SK-N-SH (cell line): ENCODE results near the gene KLHL5. TPM values are rescaled to one million over a fixed set of nuclear protein-coding genes. Genes with fewer than 3 reads are reported as not detected.

Experiments used
- CTCF ChIA-PET: fragments of 300-600, 350-600 bp; formaldehyde crosslinking; extraction: SDS; loops from one replicate; lab custom pipeline; 2021; lab: Yijun Ruan, JAX
- POLR2A ChIA-PET: fragments of 350-600 bp; sonication (Branson Sonifier 250); formaldehyde crosslinking; extraction: SDS; loops from one replicate; lab custom pipeline; 2020; ENCODE audit warnings: antibody characterized with exemption, inconsistent platforms; lab: Yijun Ruan, JAX
- DNase-seq: peaks from one replicate; pipeline ENCODE4 v3.0.0; 2012
- H2AFZ ChIP-seq: fragments of 200-600 bp; sonication (generic); 2 replicates; pipeline ENCODE4 v1.8.1; 2016; ENCODE audit warnings: antibody characterized with exemption, mild to moderate bottlenecking, low read depth
- H3F3A ChIP-seq: fragments of 200-600 bp; sonication (generic); replicated peaks from 2 replicates; pipeline ENCODE3; 2016; ENCODE audit warnings: antibody characterized with exemption, mild to moderate bottlenecking; ENCODE audit not compliant: insufficient read depth
- H3K27ac ChIP-seq, 2 experiments: fragments of 200-500 bp in 1 of 2; fragments of 200-600 bp in 1 of 2; sonication (Bioruptor generic) in 1 of 2; sonication (generic), shearing (Covaris generic) in 1 of 2; 2 replicates each; pipeline versions ENCODE4 v1.5.1 to v1.6.1; 2014 to 2016; ENCODE audit warnings: low read depth in 2 of 2, inconsistent platforms in 1 of 2, low read length in 1 of 2, mild to moderate bottlenecking in 1 of 2, mixed read lengths in 1 of 2
- H3K27me3 ChIP-seq: fragments of 200-600 bp; sonication (generic), shearing (Covaris generic); 2 replicates; pipeline ENCODE4 v1.6.1; 2016; ENCODE audit warnings: mixed run types; ENCODE audit not compliant: insufficient read depth
- H3K36me3 ChIP-seq, 2 experiments: fragments of 200-500 bp in 1 of 2; fragments of 200-600 bp in 1 of 2; sonication (Bioruptor generic) in 1 of 2; sonication (generic) in 1 of 2; replicated peaks in 1 of 2; 2 replicates each; pipeline versions ENCODE3 to v1.5.1; 2014 to 2016; ENCODE audit warnings: low read length in 1 of 2, mild to moderate bottlenecking in 1 of 2; ENCODE audit not compliant: insufficient read depth in 2 of 2, control insufficient read depth in 1 of 2
- H3K4me1 ChIP-seq, 2 experiments: fragments of 200-500 bp in 1 of 2; fragments of 200-600 bp in 1 of 2; sonication (Bioruptor generic) in 1 of 2; sonication (generic), shearing (Covaris generic) in 1 of 2; 2 replicates each; pipeline versions ENCODE4 v1.5.1 to v1.6.1; 2014 to 2016; ENCODE audit warnings: low read depth in 1 of 2, low read length in 1 of 2, mixed run types in 1 of 2; ENCODE audit not compliant: insufficient read depth in 2 of 2, control insufficient read depth in 1 of 2
- H3K4me2 ChIP-seq: fragments of 200-600 bp; sonication (generic), shearing (Covaris generic); 2 replicates; pipeline ENCODE4 v1.6.1; 2017; ENCODE audit warnings: mixed run types
- H3K4me3 ChIP-seq, 2 experiments: fragments of 200-500 bp in 1 of 2; fragments of 200-600 bp in 1 of 2; sonication (Bioruptor generic) in 1 of 2; sonication (generic), shearing (Covaris generic) in 1 of 2; 2 replicates each; pipeline versions ENCODE4 v1.5.1 to v1.8.1; 2014 to 2016; ENCODE audit warnings: low read depth in 2 of 2, inconsistent platforms in 1 of 2, low read length in 1 of 2, mild to moderate bottlenecking in 1 of 2, mixed read lengths in 1 of 2, moderate library complexity in 1 of 2
- H3K79me2 ChIP-seq: fragments of 200-600 bp; sonication (generic); 2 replicates; pipeline ENCODE4 v1.8.1; 2017; ENCODE audit warnings: mild to moderate bottlenecking; ENCODE audit not compliant: insufficient read depth
- H3K9ac ChIP-seq: fragments of 200-600 bp; sonication (generic); 2 replicates; pipeline ENCODE4 v1.6.1; 2017; ENCODE audit warnings: mixed run types
- H3K9me2 ChIP-seq: fragments of 200-600 bp; sonication (generic); 2 replicates; pipeline ENCODE4 v1.6.1; 2017; ENCODE audit warnings: mixed run types
- H3K9me3 ChIP-seq: fragments of 200-600 bp; sonication (generic); 2 replicates; pipeline ENCODE4 v1.6.1; 2017; ENCODE audit warnings: mixed run types, mild to moderate bottlenecking, moderate library complexity
- H4K20me1 ChIP-seq: fragments of 200-600 bp; sonication (generic); 2 replicates; pipeline ENCODE4 v1.6.1; 2017; ENCODE audit warnings: mild to moderate bottlenecking, mixed run types; ENCODE audit not compliant: insufficient read depth
- CHD2 ChIP-seq: fragments of 150-350 bp; IDR thresholded peaks from 2 replicates; pipeline ENCODE4 v1.6.1; 2018; ENCODE audit warnings: low read length; ENCODE audit not compliant: partially characterized antibody
- CTCF ChIP-seq: fragments of 200-600 bp; sonication (generic); IDR thresholded peaks from 2 replicates; pipeline ENCODE4 v1.6.1; 2017; ENCODE audit warnings: antibody characterized with exemption, mild to moderate bottlenecking, moderate library complexity
- EZH2phosphoT487 ChIP-seq: fragments of 200-600 bp; sonication (generic); IDR thresholded peaks from 2 replicates; pipeline ENCODE4 v1.6.1; 2017; ENCODE audit warnings: low read depth, mixed run types, mild to moderate bottlenecking, antibody characterized with exemption, moderate library complexity, borderline replicate concordance
- IRF3 ChIP-seq: fragments of 150-350 bp; IDR thresholded peaks from 2 replicates; pipeline ENCODE4 v1.6.1; 2016; ENCODE audit warnings: mild to moderate bottlenecking, low read depth, low read length
- MXI1 ChIP-seq: IDR thresholded peaks from 2 replicates; pipeline ENCODE4 v1.6.1; 2012; ENCODE audit warnings: mild to moderate bottlenecking, low read depth, low read length, improper control_type of control experiment
- NRF1 ChIP-seq: IDR thresholded peaks from 2 replicates; pipeline ENCODE4 v1.6.1; 2012; ENCODE audit warnings: low read depth, mild to moderate bottlenecking, low read length
- RCOR1 ChIP-seq: fragments of 150-350 bp; IDR thresholded peaks from 2 replicates; pipeline ENCODE4 v1.6.1; 2017; ENCODE audit warnings: antibody characterized with exemption, low read length
- REST ChIP-seq: IDR thresholded peaks from 2 replicates; pipeline ENCODE4 v1.6.1; 2012; ENCODE audit warnings: mild to moderate bottlenecking, low read depth, low read length, moderate library complexity
- RXRA ChIP-seq: IDR thresholded peaks from 2 replicates; pipeline ENCODE4 v1.4.0; 2012; ENCODE audit warnings: low read depth, mild to moderate bottlenecking, borderline replicate concordance
- SMC3 ChIP-seq: IDR thresholded peaks from 2 replicates; pipeline ENCODE4 v1.6.1; 2012; ENCODE audit warnings: low read depth, low read length, improper control_type of control experiment
- TAF1 ChIP-seq: IDR thresholded peaks from 2 replicates; pipeline ENCODE4 v1.6.1; 2012; ENCODE audit warnings: low read depth, mild to moderate bottlenecking, low read length, moderate library complexity, borderline replicate concordance
- TCF12 ChIP-seq: IDR thresholded peaks from 2 replicates; pipeline ENCODE4 v1.4.0; 2012
- USF1 ChIP-seq: IDR thresholded peaks from 2 replicates; pipeline ENCODE4 v1.4.0; 2012; ENCODE audit warnings: low read depth, borderline replicate concordance
- WGBS: methylation state at CpG from one replicate; pipeline ENCODE4 v1.1.6; 2017; ENCODE audit warnings: low lambda C conversion rate; 5-methylcytosine and 5-hydroxymethylcytosine counted together
- polyA plus RNA-seq, 3 experiments: library from polyadenylated mRNA; depleted of rRNA; stranded (reverse); fragments of >200 nt; gene quantifications; 2 replicates each; pipeline ENCODE4 v1.2.3, GENCODE V29; 2012

The KLHL5 gene
- polyA plus RNA-seq, 1 of the 3 experiments (the other 2 are of a cell fraction) = 33.1 TPM

GRCh38 chr4:39078829-39079228 lies 16.8 kb downstream of the KLHL5 start:
- no peaks in the 10 kb centered on the region for H4K20me1 ChIP-seq
- no peak for DNase-seq
- H3K79me2 ChIP-seq = peaks cover 2% of the 10 kb centered on the region
- peaks cover 0 to 5% of the 10 kb centered on the region in 2 experiments; a peak in 2 of 4 replicates for H3K4me1 ChIP-seq
- no peaks in the 10 kb centered on the region for H3K27me3 ChIP-seq
- H3K9me2 ChIP-seq = no peaks in the 10 kb centered on the region; the same call in 1 of the 2 replicates
- ChIA-PET POLR2A (no interaction called here), CTCF (no interaction called here)
- no peak overlapping the region for H3K4me3 ChIP-seq
- H3K9me3 ChIP-seq = no peaks in the 10 kb centered on the region
- H3F3A ChIP-seq = no peaks in the 10 kb centered on the region
- peaks cover 12 to 37% of the 10 kb centered on the region in 2 experiments for H3K36me3 ChIP-seq
- no peak overlapping the region for H3K27ac ChIP-seq
- no peak overlapping the region for H2AFZ ChIP-seq
- no peak overlapping the region for H3K4me2 ChIP-seq
- TF ChIP-seq RCOR1 = no peak
- TF ChIP-seq MXI1 = no peak
- no peak for TF ChIP-seq SMC3
- TF ChIP-seq EZH2phosphoT487 = no peak
- no peak for TF ChIP-seq CHD2
- TF ChIP-seq IRF3 = no peak
- TF ChIP-seq RXRA = no peak
- no peak for TF ChIP-seq TAF1
- no peak for TF ChIP-seq USF1
- no peak for TF ChIP-seq CTCF
- no peak for TF ChIP-seq NRF1
- TF ChIP-seq REST = no peak
- no peak for TF ChIP-seq TCF12
- no peak overlapping the region for H3K9ac ChIP-seq
- WGBS = 90% methylated on average over 2 of the region's 2 CpGs
